ENCODE results near the gene RNF157.
"Not testable (repeated sequence)": the region's sequence is repeated elsewhere in the genome, so short reads cannot be mapped to it uniquely, and the experiment has no call there.

The RNF157 gene

GRCh38 chr17:76270127-76270592 is 29.9 kb upstream of the RNF157 start:
- DNase-seq: no peak

GRCh38 chr17:76268991-76269981 is 29.0 kb upstream of the RNF157 start:
- DNase-seq: no peak

GRCh38 chr17:76268015-76268749 is 27.9 kb upstream of the RNF157 start:
- no peak for DNase-seq

- DNase-seq: not testable (repeated sequence)
Measured at GRCh38 chr17:76267581-76268001, 27.3 kb upstream of the RNF157 start.

- no peak for DNase-seq
Measured at GRCh38 chr17:76267051-76267576, 26.8 kb upstream of the RNF157 start.

GRCh38 chr17:76266244-76266938 is 26.1 kb upstream of the RNF157 start:
- no peak for DNase-seq

GRCh38 chr17:76265624-76266243 is 25.4 kb upstream of the RNF157 start:
- DNase-seq: no peak

- DNase-seq: peak; percentile 81
Measured at GRCh38 chr17:76264755-76265623, 24.7 kb upstream of the RNF157 start, which contains the start of gene UBALD2. TSS of gene UBALD2 (plus strand) at chr17:76265348. CDS start at chr17:76265506, 158 bp downstream.

- no peak for DNase-seq
Measured at GRCh38 chr17:76264425-76264754, 24.1 kb upstream of the RNF157 start.

- DNase-seq: no peak
Measured at GRCh38 chr17:76263896-76264295, 23.6 kb upstream of the RNF157 start.

- DNase-seq: peak; percentile 45
Measured at GRCh38 chr17:76262732-76263344, 22.5 kb upstream of the RNF157 start.

GRCh38 chr17:76261421-76262215 is 21.3 kb upstream of the RNF157 start:
- DNase-seq: no peak

GRCh38 chr17:76260669-76261068 is 20.4 kb upstream of the RNF157 start:
- no peak for DNase-seq

- DNase-seq: no peak
Measured at GRCh38 chr17:76260220-76260619, 19.9 kb upstream of the RNF157 start.

- DNase-seq: not testable (repeated sequence)
Measured at GRCh38 chr17:76256430-76257050, 16.2 kb upstream of the RNF157 start.

GRCh38 chr17:76255801-76256429 is 15.6 kb upstream of the RNF157 start:
- no peak for DNase-seq

GRCh38 chr17:76254275-76254674 is 14.0 kb upstream of the RNF157 start:
- no peak for DNase-seq

- no peak for DNase-seq
Measured at GRCh38 chr17:76253841-76254240, 13.5 kb upstream of the RNF157 start.

Measured in NCI-H2029 treated with DMSO at 0.1 percent for 48 hours (cell line).